Thyroid gland (tissue), 4 donors: ENCODE results near the gene ZNF587. TPM values are rescaled to one million over a fixed set of nuclear protein-coding genes. Genes with fewer than 3 reads are reported as not detected.
"Not testable (repeated sequence)": the region's sequence is repeated elsewhere in the genome, so short reads cannot be mapped to it uniquely, and the experiment has no call there.

ENCODE experiments used
- DNase-seq, 2 donors: peaks; one replicate each; pipeline ENCODE4 v3.0.0-alpha.2; 2019
- H3K27ac ChIP-seq, 3 donors: fragments of 200-600 bp; sonication (generic); 1 replicate in 2 of 3; 2 replicates in 1 of 3; pipeline ENCODE4 v1.5.1; 2016 to 2019; ENCODE audit warnings: mild to moderate bottlenecking in 1 of 3, moderate library complexity in 1 of 3
- H3K27me3 ChIP-seq: fragments of 200-600 bp; sonication (generic); one replicate; pipeline ENCODE4 v1.5.1; 2019
- H3K36me3 ChIP-seq, 2 donors: fragments of 200-600 bp; sonication (generic); one replicate each; pipeline ENCODE4 v1.5.1; 2016 to 2019
- H3K4me1 ChIP-seq, 2 donors: fragments of 200-600 bp; sonication (generic); one replicate each; pipeline ENCODE4 v1.5.1; 2017 to 2019
- H3K4me3 ChIP-seq, 3 donors: fragments of 200-600 bp; sonication (generic); replicated peaks in 1 of 3; 1 replicate in 2 of 3; 2 replicates in 1 of 3; pipeline ENCODE4 v1.5.1; 2016; ENCODE audit warnings: mild to moderate bottlenecking in 1 of 3
- H3K9me3 ChIP-seq: fragments of 200-600 bp; sonication (generic); one replicate; pipeline ENCODE4 v1.5.1; 2017
- POLR2A ChIP-seq, 2 donors: fragments of 450-650 bp; IDR thresholded peaks; one replicate each; pipeline ENCODE4 v1.6.1; 2017; ENCODE audit warnings: antibody characterized with exemption in 2 of 2, mild to moderate bottlenecking in 2 of 2, moderate library complexity in 1 of 2
- WGBS, 2 donors: methylation state at CpG; one replicate each; pipeline ENCODE4 v1.1.5; 2017; 5-methylcytosine and 5-hydroxymethylcytosine counted together
- intact Hi-C: fragments of 100-400 bp; cut with DNase I; formaldehyde crosslinking; loops from one replicate; pipeline ENCODE4 v1.15.1; 2023
- total RNA-seq, 4 donors: library from RNA; depleted of rRNA; stranded (reverse); fragments of >200 nt; gene quantifications; one replicate each; pipeline ENCODE4 v1.2.3, GENCODE V29; 2016
- TF ChIP-seq, protein P1 (sequence below), 6 experiments: fragments of 200-600 bp in 3 of 6; fragments of 450-650 bp in 3 of 6; sonication (generic) in 3 of 6; IDR thresholded peaks; one replicate each; pipeline ENCODE4 v1.5.1; 2016 to 2019; ENCODE audit warnings: antibody characterized with exemption in 6 of 6, mild to moderate bottlenecking in 2 of 6, inconsistent platforms in 1 of 6, moderate library complexity in 1 of 6

The ZNF587 gene
- 10 to 100 TPM; 15.9 to 36.5 (median 24.4) TPM for total RNA-seq

DNA sequence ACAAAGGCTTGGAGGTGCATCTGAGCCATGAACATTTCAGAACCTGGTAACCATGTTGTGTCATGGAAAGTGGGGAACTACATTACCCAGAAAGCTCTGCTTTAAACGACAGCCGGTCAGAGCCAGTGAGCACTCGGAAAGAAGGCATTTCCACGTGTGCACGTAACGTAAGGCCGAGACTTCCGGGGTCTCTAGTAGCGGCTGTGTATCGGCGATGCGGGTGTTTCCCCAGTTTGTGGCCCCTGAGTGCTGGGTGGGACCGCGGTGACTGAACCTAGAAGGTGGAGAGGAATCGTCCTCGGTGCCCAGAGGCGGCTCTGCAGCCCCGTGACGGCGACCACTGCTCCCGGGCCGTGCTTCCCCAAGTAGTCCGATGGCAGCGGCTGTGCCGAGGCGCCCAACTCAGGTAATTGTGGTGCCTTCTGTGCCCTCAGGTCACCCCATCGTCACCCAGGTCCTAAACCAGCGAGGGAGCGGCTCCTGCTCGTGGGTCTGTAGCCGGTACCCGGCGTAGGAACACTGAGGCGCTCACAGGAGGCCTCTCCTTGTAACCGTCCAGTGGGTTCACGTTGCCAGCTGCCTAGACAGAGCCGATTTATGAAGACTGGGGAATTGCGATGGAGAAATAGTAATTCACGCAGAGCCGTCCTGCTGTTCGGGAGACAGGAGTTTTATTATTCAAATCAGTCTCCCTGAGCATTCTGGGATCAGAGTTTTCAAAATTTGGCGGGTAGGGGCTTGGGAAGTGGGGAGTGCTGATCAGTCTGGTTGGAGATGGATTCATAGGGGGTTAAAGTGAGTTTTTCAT is at the start of gene ZNF587:
Gene ZNF587 (plus strand): TSS at position 194 of the 808 bp plus-strand sequence. CDS start 180 bp downstream, at position 374.
- H3K4me1 ChIP-seq: peaks cover 14 to 15% of the 10 kb centered on the region in 2 donors
- TF ChIP-seq POLR2A (IDR thresholded peaks at IDR 0.05): peak in 1 of 2 donors; percentile 40
- H3K9me3 ChIP-seq, H3K36me3 ChIP-seq, H3K27me3 ChIP-seq, intact Hi-C loops: not testable (repeated sequence)
- DNase-seq: peak; percentile 70 to 78
- H3K4me3 ChIP-seq: peak within 1 kb of the TSS; percentile 12 to 90 (median 71)
- H3K27ac ChIP-seq: peak within 1 kb of the TSS; percentile 33 to 49 (median 35)
- WGBS, 2 donors: 0% methylated on average over 21 to 26 of the region's 42 CpGs

DNA sequence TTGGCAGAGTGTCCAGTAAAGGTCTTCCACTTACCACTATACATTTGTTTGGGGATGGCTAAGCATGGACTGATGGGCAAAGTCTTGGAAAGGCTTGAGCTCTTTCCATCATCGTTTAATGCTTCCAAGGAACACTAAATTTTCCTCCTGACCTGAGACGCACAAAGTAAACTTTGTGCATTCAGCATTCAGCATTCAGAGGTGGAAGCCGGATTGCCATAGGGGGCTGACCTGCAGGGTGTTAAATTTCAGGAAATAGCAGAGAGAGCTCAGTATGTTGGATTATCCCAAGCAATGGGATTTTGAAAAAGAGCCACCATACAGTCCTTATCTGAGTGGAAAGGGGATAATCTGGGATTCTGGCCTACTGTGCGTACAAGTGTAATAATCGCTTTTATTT is 49.0 kb upstream of the ZNF587 start:
- Histone ChIP-seq H3K36me3 (no peaks in the 10 kb centered on the region), H3K9me3 (no peaks in the 10 kb centered on the region), H3K27ac (no peak overlapping the region), H3K4me1 (peaks cover 8 to 12% of the 10 kb centered on the region in 2 donors), H3K4me3 (no peak overlapping the region), H3K27me3 (no peaks in the 10 kb centered on the region)
- TF ChIP-seq POLR2A (IDR thresholded peaks at IDR 0.05): no peak
- TF ChIP-seq, protein P1, sequence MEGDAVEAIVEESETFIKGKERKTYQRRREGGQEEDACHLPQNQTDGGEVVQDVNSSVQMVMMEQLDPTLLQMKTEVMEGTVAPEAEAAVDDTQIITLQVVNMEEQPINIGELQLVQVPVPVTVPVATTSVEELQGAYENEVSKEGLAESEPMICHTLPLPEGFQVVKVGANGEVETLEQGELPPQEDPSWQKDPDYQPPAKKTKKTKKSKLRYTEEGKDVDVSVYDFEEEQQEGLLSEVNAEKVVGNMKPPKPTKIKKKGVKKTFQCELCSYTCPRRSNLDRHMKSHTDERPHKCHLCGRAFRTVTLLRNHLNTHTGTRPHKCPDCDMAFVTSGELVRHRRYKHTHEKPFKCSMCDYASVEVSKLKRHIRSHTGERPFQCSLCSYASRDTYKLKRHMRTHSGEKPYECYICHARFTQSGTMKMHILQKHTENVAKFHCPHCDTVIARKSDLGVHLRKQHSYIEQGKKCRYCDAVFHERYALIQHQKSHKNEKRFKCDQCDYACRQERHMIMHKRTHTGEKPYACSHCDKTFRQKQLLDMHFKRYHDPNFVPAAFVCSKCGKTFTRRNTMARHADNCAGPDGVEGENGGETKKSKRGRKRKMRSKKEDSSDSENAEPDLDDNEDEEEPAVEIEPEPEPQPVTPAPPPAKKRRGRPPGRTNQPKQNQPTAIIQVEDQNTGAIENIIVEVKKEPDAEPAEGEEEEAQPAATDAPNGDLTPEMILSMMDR (IDR thresholded peaks at IDR 0.05): no peak
- 75 to 81% methylated on average over 5 of the region's 5 CpGs for WGBS, 2 donors
- intact Hi-C loops: no loop called here
- no peak for DNase-seq

DNA sequence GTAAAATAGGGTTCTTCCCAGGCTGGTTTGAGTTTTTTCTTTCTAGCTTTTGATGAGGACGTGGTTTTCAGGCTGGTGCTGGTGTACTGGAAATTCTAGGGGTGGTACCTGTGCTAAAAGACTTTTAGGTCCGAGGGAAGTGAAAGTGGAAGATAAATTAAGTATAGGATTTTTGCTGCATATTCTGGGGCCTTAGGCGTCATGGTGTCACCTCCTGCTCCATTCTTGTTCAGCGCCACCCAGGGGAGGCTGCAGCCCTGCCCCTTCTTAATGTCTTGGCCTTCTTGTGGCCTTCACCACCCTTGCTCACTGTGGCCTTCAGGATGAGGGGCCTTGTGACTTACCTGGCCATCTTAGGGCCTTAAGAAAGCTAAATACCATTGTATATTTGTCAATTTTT is 47.4 kb upstream of the ZNF587 start:
- intact Hi-C loops: no loop called here
- no peak for DNase-seq
- no peaks in the 10 kb centered on the region for H3K27me3 ChIP-seq
- no peak for TF ChIP-seq POLR2A (IDR thresholded peaks at IDR 0.05)
- TF ChIP-seq, protein P1 (IDR thresholded peaks at IDR 0.05): no peak
- H3K4me1 ChIP-seq: peaks cover 7 to 8% of the 10 kb centered on the region in 2 donors
- H3K9me3 ChIP-seq: no peaks in the 10 kb centered on the region
- 97% methylated on average over 4 of the region's 4 CpGs for WGBS, 2 donors
- no peaks in the 10 kb centered on the region for H3K36me3 ChIP-seq
- H3K27ac ChIP-seq: no peak overlapping the region
- no peak overlapping the region for H3K4me3 ChIP-seq

DNA sequence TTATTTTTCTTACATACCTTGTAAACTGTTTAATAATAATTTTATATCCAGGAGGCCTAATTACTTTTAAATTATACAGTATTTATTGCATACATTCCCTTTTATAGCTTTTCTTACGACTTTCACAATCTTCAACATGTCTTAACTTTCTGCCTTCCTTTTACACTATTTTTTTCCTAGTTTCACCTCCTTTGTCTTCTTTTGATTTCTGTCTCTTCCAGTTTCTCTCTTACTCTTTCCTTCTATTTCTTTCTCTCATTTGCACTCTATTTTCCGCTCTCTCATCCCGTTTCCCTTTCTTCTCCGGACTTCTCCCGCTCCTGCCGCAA is 46.4 kb upstream of the ZNF587 start:
- WGBS, 2 donors: 22 to 31% methylated on average over 6 of the region's 6 CpGs
- intact Hi-C loops: no loop called here
- no peaks in the 10 kb centered on the region for H3K9me3 ChIP-seq
- peak overlapping the region in 2 of 3 donors; percentile 11 to 39 for H3K4me3 ChIP-seq
- peak overlapping the region in 2 of 3 donors; percentile 32 to 68 for H3K27ac ChIP-seq
- H3K27me3 ChIP-seq: no peaks in the 10 kb centered on the region
- H3K36me3 ChIP-seq: peaks cover 0 to 3% of the 10 kb centered on the region in 2 donors
- no peak for DNase-seq
- H3K4me1 ChIP-seq: peaks cover 7 to 8% of the 10 kb centered on the region in 2 donors
- TF ChIP-seq, protein P1 (IDR thresholded peaks at IDR 0.05): no peak
- TF ChIP-seq POLR2A (IDR thresholded peaks at IDR 0.05): no peak

DNA sequence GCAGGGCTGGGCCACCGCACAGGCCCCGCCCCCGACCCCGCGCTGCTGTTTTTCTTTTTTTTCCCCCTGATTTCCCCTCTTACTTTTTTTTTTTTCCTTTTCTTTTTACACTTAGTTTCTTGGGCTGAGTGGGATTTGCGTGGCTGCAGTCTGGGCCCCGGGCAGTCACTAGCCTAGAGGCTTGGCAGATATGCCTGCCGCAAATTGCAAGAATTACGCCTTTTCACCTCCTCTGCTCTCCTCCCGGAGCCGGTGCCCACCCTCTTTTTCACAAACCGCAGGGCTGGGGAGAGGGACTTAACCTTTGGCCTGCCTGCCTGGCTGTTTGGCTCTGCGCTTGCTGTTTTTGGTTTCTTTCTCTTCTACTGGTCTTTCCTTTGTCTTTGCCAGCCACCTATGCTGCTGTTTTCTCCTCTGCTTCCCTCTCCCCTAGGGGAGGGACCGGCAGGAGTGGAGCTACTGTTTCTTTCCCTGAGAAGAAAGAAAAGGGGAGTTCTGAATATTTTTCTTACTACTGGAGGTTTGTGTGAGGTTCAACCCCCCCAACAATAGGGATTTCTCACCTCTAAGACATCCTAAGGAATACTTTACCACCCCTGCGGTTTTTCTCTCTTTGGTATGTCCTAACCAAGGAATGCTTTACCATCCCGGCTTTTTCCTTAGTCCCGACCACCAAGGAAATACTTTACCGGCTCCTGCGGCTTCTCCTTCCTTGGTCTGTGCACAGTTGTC is 45.9 kb upstream of the ZNF587 start:
- Histone ChIP-seq H3K27me3 (no peaks in the 10 kb centered on the region), H3K27ac (peak overlapping the region in 2 of 3 donors; percentile 32 to 68), H3K9me3 (no peaks in the 10 kb centered on the region), H3K36me3 (peaks cover 3 to 6% of the 10 kb centered on the region in 2 donors), H3K4me1 (peaks cover 7 to 8% of the 10 kb centered on the region in 2 donors), H3K4me3 (peak overlapping the region in 2 of 3 donors; percentile 11 to 39)
- TF ChIP-seq POLR2A (IDR thresholded peaks at IDR 0.05): no peak
- TF ChIP-seq, protein P1 (IDR thresholded peaks at IDR 0.05): no peak
- 8 to 14% methylated on average over 19 of the region's 19 CpGs for WGBS, 2 donors
- peak; percentile 6 to 35 for DNase-seq
- intact Hi-C loops: no loop called here
